Stimulated activated CD8-positive, alpha-beta memory T cell treated with anti-CD3 and anti-CD28 coated beads, Interleukin-4, amount 100 ng/mL, for 1 hour (primary cell): ENCODE results near the gene TUBA1A.
"Not testable (repeated sequence)": the region's sequence is repeated elsewhere in the genome, so short reads cannot be mapped to it uniquely, and the experiment has no call there.

ENCODE experiments used
- DNase-seq, 2 donors: peaks; one replicate each; pipeline ENCODE4 v3.0.0-alpha.2; 2020; ENCODE audit warnings: low read depth in 2 of 2, low spot score in 1 of 2

The TUBA1A gene

GRCh38 chr12:49160399-49160798 is 28.5 kb downstream of the TUBA1A start:
- DNase-seq = no peak

GRCh38 chr12:49154221-49154620 is 34.7 kb downstream of the TUBA1A start:
- no peak for DNase-seq

- no peak for DNase-seq
Measured at GRCh38 chr12:49147384-49147783, 41.5 kb downstream of the TUBA1A start.

- no peak for DNase-seq
Measured at GRCh38 chr12:49146406-49146805, 42.5 kb downstream of the TUBA1A start.

- no peak for DNase-seq
Measured at GRCh38 chr12:49144384-49144783, 44.5 kb downstream of the TUBA1A start.

- no peak for DNase-seq
Measured at GRCh38 chr12:49138999-49139398, 49.9 kb downstream of the TUBA1A start.

- DNase-seq = no peak
Measured at GRCh38 chr12:49138587-49138986, 50.3 kb downstream of the TUBA1A start.

GRCh38 chr12:49137476-49137875 is 51.4 kb downstream of the TUBA1A start:
- no peak for DNase-seq

- DNase-seq = not testable (repeated sequence)
Measured at GRCh38 chr12:49136997-49137396, 51.9 kb downstream of the TUBA1A start.
